Mesothelial cell of epicardium (in vitro differentiated cells): ENCODE results near the gene DHRS9. TPM values are rescaled to one million over a fixed set of nuclear protein-coding genes. Genes with fewer than 3 reads are reported as not detected.
"Not testable (repeated sequence)": the region's sequence is repeated elsewhere in the genome, so short reads cannot be mapped to it uniquely, and the experiment has no call there.

Experiments used
- DNase-seq, 2 experiments: peaks; one replicate each; pipeline ENCODE4 v3.0.0; 2021; ENCODE audit warnings: low spot score in 2 of 2; ENCODE audit not compliant: unreplicated experiment in 2 of 2
- H3K27ac Mint-ChIP-seq: 2 replicates; pipeline ENCODE4 v1.8.0; 2021; ENCODE audit warnings: mixed read lengths
- H3K27me3 Mint-ChIP-seq: 2 replicates; pipeline ENCODE4 v1.8.0; 2021; ENCODE audit warnings: low read depth, mixed read lengths
- H3K36me3 Mint-ChIP-seq: 2 replicates; pipeline ENCODE4 v1.8.0; 2021; ENCODE audit warnings: mixed read lengths
- H3K4me1 Mint-ChIP-seq: 2 replicates; pipeline ENCODE4 v1.8.0; 2021; ENCODE audit warnings: mixed read lengths
- H3K4me3 Mint-ChIP-seq: 2 replicates; pipeline ENCODE4 v1.8.0; 2021; ENCODE audit warnings: mild to moderate bottlenecking, moderate library complexity, mixed read lengths
- H3K9me3 Mint-ChIP-seq: 2 replicates; pipeline ENCODE4 v1.8.0; 2021; ENCODE audit warnings: mixed read lengths
- CTCF ChIP-seq: fragments of 200-600 bp; sonication (generic); IDR thresholded peaks from one replicate; pipeline ENCODE4 v1.5.0; 2021; ENCODE audit warnings: antibody characterized with exemption; ENCODE audit not compliant: unreplicated experiment
- total RNA-seq: library from RNA; stranded (reverse); gene quantifications from 3 replicates; pipeline ENCODE4 v1.2.1, GENCODE V29; 2021

Gene DHRS9
- total RNA-seq, 1 donor from 2014 or later: 0.16 TPM

GRCh38 chr2:169119851-169120250, 50.5 kb downstream of the DHRS9 start:
- H3K4me1 Mint-ChIP-seq: peaks cover 12% of the 10 kb centered on the region
- no peak for DNase-seq
- no peak for TF ChIP-seq CTCF
- H3K4me3 Mint-ChIP-seq: no peak overlapping the region
- H3K36me3 Mint-ChIP-seq: peaks cover 3% of the 10 kb centered on the region
- H3K27ac Mint-ChIP-seq: no peak overlapping the region
- peaks cover 13% of the 10 kb centered on the region for H3K27me3 Mint-ChIP-seq
- H3K9me3 Mint-ChIP-seq: peaks cover 8% of the 10 kb centered on the region

GRCh38 chr2:169129703-169130243, 60.4 kb downstream of the DHRS9 start:
- H3K27me3 Mint-ChIP-seq: no peaks in the 10 kb centered on the region
- no peaks in the 10 kb centered on the region for H3K4me1 Mint-ChIP-seq
- no peak for TF ChIP-seq CTCF
- no peaks in the 10 kb centered on the region for H3K36me3 Mint-ChIP-seq
- no peak overlapping the region for H3K27ac Mint-ChIP-seq
- no peak for DNase-seq
- no peaks in the 10 kb centered on the region for H3K9me3 Mint-ChIP-seq
- no peak overlapping the region for H3K4me3 Mint-ChIP-seq

- Mint-ChIP-seq H3K27ac (no peak overlapping the region), H3K36me3 (no peaks in the 10 kb centered on the region), H3K9me3 (no peaks in the 10 kb centered on the region), H3K27me3 (no peaks in the 10 kb centered on the region), H3K4me3 (no peak overlapping the region), H3K4me1 (no peaks in the 10 kb centered on the region)
- no peak for DNase-seq
- TF ChIP-seq CTCF: peak; percentile 93
These were observed 62.5 kb downstream of the DHRS9 start for GRCh38 chr2:169131587-169132512.

- H3K27me3 Mint-ChIP-seq, H3K4me1 Mint-ChIP-seq, DNase-seq, H3K36me3 Mint-ChIP-seq, H3K9me3 Mint-ChIP-seq, H3K4me3 Mint-ChIP-seq, H3K27ac Mint-ChIP-seq: not testable (repeated sequence)
These were observed 64.9 kb downstream of the DHRS9 start for GRCh38 chr2:169134272-169134671.

- not testable (repeated sequence) for H3K27ac Mint-ChIP-seq, H3K4me3 Mint-ChIP-seq, H3K36me3 Mint-ChIP-seq, DNase-seq, H3K4me1 Mint-ChIP-seq, H3K27me3 Mint-ChIP-seq, H3K9me3 Mint-ChIP-seq
These were observed 67.1 kb downstream of the DHRS9 start for GRCh38 chr2:169136428-169136827.

GRCh38 chr2:169136885-169137534, 67.6 kb downstream of the DHRS9 start:
- H3K4me1 Mint-ChIP-seq: no peaks in the 10 kb centered on the region
- H3K9me3 Mint-ChIP-seq: no peaks in the 10 kb centered on the region
- H3K36me3 Mint-ChIP-seq: no peaks in the 10 kb centered on the region
- H3K4me3 Mint-ChIP-seq: no peak overlapping the region
- H3K27me3 Mint-ChIP-seq: no peaks in the 10 kb centered on the region
- no peak for TF ChIP-seq CTCF
- DNase-seq: no peak
- H3K27ac Mint-ChIP-seq: no peak overlapping the region
